Uterus (tissue), 4 donors: Measurements from ENCODE around the gene MAP7D1. TPM values are rescaled to one million over a fixed set of nuclear protein-coding genes. Genes with fewer than 3 reads are reported as not detected.
A peak's percentile ranks its signal among the peaks of the same experiment; 100 is the strongest.

Source experiments
- DNase-seq, 2 donors: peaks; one replicate each; pipeline ENCODE4 v3.0.0-alpha.2; 2019 to 2020
- H3K27ac ChIP-seq, 2 donors: fragments of 200-600 bp; sonication (generic); 1 replicate in 1 of 2; 2 replicates in 1 of 2; pipeline ENCODE4 v1.5.1; 2016 to 2018
- H3K27me3 ChIP-seq, 2 donors: fragments of 200-600 bp; sonication (generic); one replicate each; pipeline ENCODE4 v1.5.1; 2018 to 2019; ENCODE audit warnings: control low read depth in 1 of 2
- H3K36me3 ChIP-seq, 2 donors: fragments of 200-600 bp; sonication (generic); one replicate each; pipeline ENCODE4 v1.5.1; 2019; ENCODE audit warnings: control low read depth in 1 of 2
- H3K4me1 ChIP-seq, 2 donors: fragments of 200-600 bp; sonication (generic); one replicate each; pipeline ENCODE4 v1.5.1; 2018 to 2019; ENCODE audit warnings: control low read depth in 1 of 2
- H3K4me3 ChIP-seq, 2 donors: fragments of 200-600 bp; sonication (generic); 1 replicate in 1 of 2; 2 replicates in 1 of 2; pipeline ENCODE4 v1.5.1; 2018 to 2019; ENCODE audit warnings: mild to moderate bottlenecking in 1 of 2
- H3K9me3 ChIP-seq, 2 donors: fragments of 200-600 bp; sonication (generic); one replicate each; pipeline ENCODE4 v1.5.1; 2019; ENCODE audit warnings: control low read depth in 1 of 2
- POLR2A ChIP-seq, 2 donors: fragments of 450-650 bp; IDR thresholded peaks; one replicate each; pipeline ENCODE4 v1.6.1; 2016; ENCODE audit warnings: antibody characterized with exemption in 2 of 2, mild to moderate bottlenecking in 1 of 2, moderate library complexity in 1 of 2
- intact Hi-C: fragments of 100-400 bp; cut with DNase I; formaldehyde crosslinking; loops from one replicate; pipeline ENCODE4 v1.15.1; 2023; ENCODE audit warnings: low total_unique reads
- total RNA-seq, 4 donors: library from RNA; depleted of rRNA in 3 of 4; stranded (reverse); fragments of >200 nt in 3 of 4; gene quantifications; one replicate each; pipeline versions ENCODE4 v1.1.0 to v1.2.4, GENCODE V29; 2014 to 2023
- TF ChIP-seq, protein P1 (sequence below), 4 experiments: fragments of 200-600 bp in 2 of 4; fragments of 450-650 bp in 2 of 4; sonication (generic) in 2 of 4; IDR thresholded peaks; one replicate each; pipeline ENCODE4 v1.5.1; 2016 to 2019; ENCODE audit warnings: antibody characterized with exemption in 4 of 4, mild to moderate bottlenecking in 2 of 4, moderate library complexity in 1 of 4
- donor health status: DM: yes; HTN: yes; CAD: no.

Gene MAP7D1
- total RNA-seq, 4 donors from 2014 or later: 53.5 to 115 (median 77.3) TPM

DNA sequence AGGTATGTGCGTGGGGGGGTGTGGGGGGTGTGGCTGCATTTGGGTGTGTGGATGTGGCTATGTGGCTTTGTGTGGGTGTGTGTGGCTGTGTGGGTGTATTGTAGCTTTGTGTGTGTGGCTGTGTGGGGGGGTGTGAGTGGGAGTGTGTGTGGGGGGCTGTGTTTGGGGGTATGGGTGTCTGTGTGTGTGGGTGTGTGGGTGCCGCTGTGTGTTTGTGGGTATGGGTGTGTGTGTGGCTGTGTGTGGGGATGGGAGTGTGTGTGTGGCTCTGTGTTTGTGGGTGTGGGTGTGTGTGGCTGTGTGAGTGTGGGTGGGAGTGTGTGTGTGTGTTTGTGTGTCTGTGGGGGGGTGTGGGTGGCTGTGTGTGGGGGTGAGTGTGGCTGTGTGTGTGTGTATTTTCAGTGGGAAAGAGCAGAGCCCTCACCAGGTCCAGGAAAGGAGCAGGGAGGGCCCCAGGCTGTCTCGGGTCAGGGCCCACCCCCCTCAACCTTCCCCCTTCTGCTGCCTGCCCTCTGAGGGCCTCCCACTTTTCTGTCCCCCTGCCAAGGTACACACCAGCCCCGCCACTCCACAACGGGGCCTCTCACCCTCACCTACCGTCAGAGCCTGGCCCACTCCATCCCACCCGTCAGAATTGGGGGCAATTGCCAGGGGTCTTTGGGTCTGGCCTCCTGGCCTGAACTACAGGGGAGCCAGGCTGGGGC, 29.0 kb upstream of the MAP7D1 start:
- intact Hi-C loops: loop anchor here (10.0 kb wide), 1 partner anchor 298 kb away; no protein-coding TSS in a partner anchor
- Histone ChIP-seq H3K9me3 (no peaks in the 10 kb centered on the region), H3K27me3 (peaks cover 0 to 3% of the 10 kb centered on the region in 2 donors), H3K4me3 (no peak overlapping the region), H3K27ac (no peak overlapping the region), H3K36me3 (no peaks in the 10 kb centered on the region), H3K4me1 (peaks cover 0 to 6% of the 10 kb centered on the region in 2 donors)
- TF ChIP-seq, protein P1, sequence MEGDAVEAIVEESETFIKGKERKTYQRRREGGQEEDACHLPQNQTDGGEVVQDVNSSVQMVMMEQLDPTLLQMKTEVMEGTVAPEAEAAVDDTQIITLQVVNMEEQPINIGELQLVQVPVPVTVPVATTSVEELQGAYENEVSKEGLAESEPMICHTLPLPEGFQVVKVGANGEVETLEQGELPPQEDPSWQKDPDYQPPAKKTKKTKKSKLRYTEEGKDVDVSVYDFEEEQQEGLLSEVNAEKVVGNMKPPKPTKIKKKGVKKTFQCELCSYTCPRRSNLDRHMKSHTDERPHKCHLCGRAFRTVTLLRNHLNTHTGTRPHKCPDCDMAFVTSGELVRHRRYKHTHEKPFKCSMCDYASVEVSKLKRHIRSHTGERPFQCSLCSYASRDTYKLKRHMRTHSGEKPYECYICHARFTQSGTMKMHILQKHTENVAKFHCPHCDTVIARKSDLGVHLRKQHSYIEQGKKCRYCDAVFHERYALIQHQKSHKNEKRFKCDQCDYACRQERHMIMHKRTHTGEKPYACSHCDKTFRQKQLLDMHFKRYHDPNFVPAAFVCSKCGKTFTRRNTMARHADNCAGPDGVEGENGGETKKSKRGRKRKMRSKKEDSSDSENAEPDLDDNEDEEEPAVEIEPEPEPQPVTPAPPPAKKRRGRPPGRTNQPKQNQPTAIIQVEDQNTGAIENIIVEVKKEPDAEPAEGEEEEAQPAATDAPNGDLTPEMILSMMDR (IDR thresholded peaks at IDR 0.05): no peak
- no peak for TF ChIP-seq POLR2A (IDR thresholded peaks at IDR 0.05)
- DNase-seq: no peak

DNA sequence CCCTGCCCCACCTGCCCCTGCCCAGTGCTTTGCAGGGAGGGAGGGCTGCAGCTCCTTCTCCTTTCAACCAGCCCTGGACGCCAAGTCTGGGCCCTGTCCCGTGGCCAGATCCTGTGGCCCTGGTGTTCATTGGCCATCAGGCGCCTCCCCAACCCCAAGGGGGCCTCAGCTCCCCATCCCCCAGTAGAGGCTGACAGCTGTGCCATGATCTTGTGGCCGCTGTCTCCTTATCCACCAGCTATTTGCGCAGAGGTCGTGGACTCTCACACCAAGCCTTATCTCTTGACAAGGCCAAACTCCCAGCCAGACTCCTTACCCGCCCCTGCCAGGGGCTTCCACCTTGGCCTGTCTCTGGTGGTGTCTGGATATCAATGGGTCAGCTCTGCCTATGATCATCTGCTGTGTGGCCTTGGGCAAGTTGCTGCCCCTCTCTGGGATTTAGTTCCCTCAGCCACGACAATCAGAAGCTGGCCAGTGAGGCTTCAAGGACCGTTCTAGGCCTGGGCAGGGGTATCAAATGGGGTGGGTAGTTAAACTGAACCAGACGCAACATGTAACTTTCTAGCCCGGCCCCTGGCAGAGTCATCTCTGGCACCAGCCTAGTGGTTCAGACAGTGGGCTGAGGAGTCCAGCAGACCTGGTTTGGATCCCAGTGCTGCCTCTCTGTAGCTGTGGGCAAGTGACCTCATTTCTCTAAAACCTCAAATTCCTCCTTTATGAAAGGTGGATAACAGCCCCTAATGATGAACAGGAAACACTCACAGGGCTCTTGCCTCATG, 27.6 kb upstream of the MAP7D1 start:
- DNase-seq: no peak
- Histone ChIP-seq H3K27ac (no peak overlapping the region), H3K4me1 (peaks cover 0 to 6% of the 10 kb centered on the region in 2 donors), H3K9me3 (no peaks in the 10 kb centered on the region), H3K4me3 (no peak overlapping the region), H3K36me3 (no peaks in the 10 kb centered on the region), H3K27me3 (peaks cover 0 to 3% of the 10 kb centered on the region in 2 donors)
- intact Hi-C loops: loop anchor here (10.0 kb wide), 1 partner anchor 296 kb away; no protein-coding TSS in a partner anchor
- TF ChIP-seq, protein P1 (IDR thresholded peaks at IDR 0.05): no peak
- no peak for TF ChIP-seq POLR2A (IDR thresholded peaks at IDR 0.05)

DNA sequence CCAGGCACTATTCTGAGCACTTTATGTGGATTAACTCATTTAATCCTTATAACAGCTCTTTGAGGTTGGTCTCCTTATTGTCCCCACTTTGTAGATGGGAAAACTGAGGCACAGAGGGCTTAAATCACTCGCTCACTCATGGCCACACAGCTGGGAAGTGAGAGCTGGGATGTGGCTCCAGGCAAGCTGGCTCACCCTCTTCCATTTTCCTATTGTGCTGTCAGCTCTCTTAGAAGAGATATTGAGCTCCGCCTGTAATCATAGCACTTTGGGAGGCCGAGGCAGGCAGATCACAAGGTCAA, 27.1 kb upstream of the MAP7D1 start:
- Histone ChIP-seq H3K4me1 (peaks cover 0 to 6% of the 10 kb centered on the region in 2 donors), H3K4me3 (no peak overlapping the region), H3K27me3 (peaks cover 0 to 3% of the 10 kb centered on the region in 2 donors), H3K9me3 (no peaks in the 10 kb centered on the region), H3K36me3 (no peaks in the 10 kb centered on the region), H3K27ac (no peak overlapping the region)
- no peak for DNase-seq
- no peak for TF ChIP-seq POLR2A (IDR thresholded peaks at IDR 0.05)
- TF ChIP-seq, protein P1 (IDR thresholded peaks at IDR 0.05): no peak
- intact Hi-C loops: loop anchor here (10.0 kb wide), 1 partner anchor 296 kb away; no protein-coding TSS in a partner anchor

GRCh38 chr1:36132029-36132428, 23.9 kb upstream of the MAP7D1 start:
- Histone ChIP-seq H3K9me3 (no peaks in the 10 kb centered on the region), H3K36me3 (no peaks in the 10 kb centered on the region), H3K4me1 (no peaks in the 10 kb centered on the region), H3K27me3 (no peaks in the 10 kb centered on the region), H3K4me3 (no peak overlapping the region), H3K27ac (no peak overlapping the region)
- no peak for DNase-seq
- TF ChIP-seq POLR2A (IDR thresholded peaks at IDR 0.05): no peak
- TF ChIP-seq, protein P1 (IDR thresholded peaks at IDR 0.05): no peak
- intact Hi-C loops: no loop called here

DNA sequence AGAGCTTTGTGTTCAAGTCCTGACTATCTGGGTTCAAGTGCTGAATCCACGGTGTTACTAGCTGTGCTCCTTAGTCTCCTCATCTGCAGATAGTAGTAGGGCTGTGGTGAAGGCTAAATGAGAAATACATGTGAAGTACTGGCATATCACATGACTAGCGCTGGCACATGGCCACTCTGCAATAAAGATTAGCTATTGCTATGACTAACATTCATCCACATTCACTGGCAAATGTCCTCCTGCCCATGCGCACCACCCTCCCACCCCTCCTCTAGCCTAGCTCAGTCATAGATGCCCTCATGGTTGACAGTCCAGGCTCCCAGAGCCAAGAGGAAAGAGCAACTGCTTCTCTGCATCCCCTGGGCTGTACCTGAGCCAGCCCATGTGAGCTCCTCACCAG, 22.5 kb upstream of the MAP7D1 start:
- Histone ChIP-seq H3K4me3 (no peak overlapping the region), H3K36me3 (no peaks in the 10 kb centered on the region), H3K4me1 (no peaks in the 10 kb centered on the region), H3K9me3 (no peaks in the 10 kb centered on the region), H3K27me3 (no peaks in the 10 kb centered on the region), H3K27ac (peak overlapping the region in 1 of 2 donors; percentile 54)
- intact Hi-C loops: no loop called here
- DNase-seq: peak; percentile 83 to 91
- TF ChIP-seq, protein P1 (IDR thresholded peaks at IDR 0.05): no peak
- no peak for TF ChIP-seq POLR2A (IDR thresholded peaks at IDR 0.05)
